Coronary artery (tissue), 2 donors: ENCODE measurements around the gene CHMP6.

Source experiments
- DNase-seq: peaks from one replicate; pipeline ENCODE4 v3.0.0-alpha.2; 2017; ENCODE audit warnings: low spot score
- H3K27ac ChIP-seq, 2 donors: fragments of 200-600 bp; sonication (generic); one replicate each; pipeline ENCODE4 v1.5.1; 2016 to 2019
- H3K4me3 ChIP-seq: fragments of 200-600 bp; sonication (generic); 2 replicates; pipeline ENCODE4 v1.5.1; 2016; ENCODE audit warnings: mild to moderate bottlenecking, moderate library complexity
- CTCF ChIP-seq: fragments of 200-600 bp; sonication (generic); IDR thresholded peaks from one replicate; pipeline ENCODE4 v1.5.1; 2019; ENCODE audit warnings: antibody characterized with exemption

Gene CHMP6

GRCh38 chr17:80968602-80969029 lies 23.0 kb upstream of the CHMP6 start:
- H3K4me3 ChIP-seq, result peak overlapping the region; percentile 40
- TF ChIP-seq CTCF, result no peak
- peak overlapping the region in 1 of 2 donors; percentile 83 for H3K27ac ChIP-seq
- DNase-seq, result peak; percentile 84

GRCh38 chr17:80969030-80969673 lies 22.5 kb upstream of the CHMP6 start:
- no peak for DNase-seq
- peak overlapping the region; percentile 40 for H3K4me3 ChIP-seq
- peak overlapping the region in 1 of 2 donors; percentile 83 for H3K27ac ChIP-seq
- TF ChIP-seq CTCF, result no peak

GRCh38 chr17:80969674-80970043 lies 22.0 kb upstream of the CHMP6 start:
- no peak overlapping the region for H3K27ac ChIP-seq
- H3K4me3 ChIP-seq, result no peak overlapping the region
- TF ChIP-seq CTCF, result no peak
- no peak for DNase-seq

- Histone ChIP-seq H3K27ac (no peak overlapping the region), H3K4me3 (no peak overlapping the region)
- TF ChIP-seq CTCF, result peak; percentile 25
- no peak for DNase-seq
Observed at GRCh38 chr17:80970044-80970761, 21.4 kb upstream of the CHMP6 start.

GRCh38 chr17:80970762-80971703 lies 20.6 kb upstream of the CHMP6 start:
- H3K4me3 ChIP-seq, result no peak overlapping the region
- DNase-seq, result no peak
- TF ChIP-seq CTCF, result no peak
- H3K27ac ChIP-seq, result no peak overlapping the region

GRCh38 chr17:80971704-80972304 lies 19.8 kb upstream of the CHMP6 start:
- H3K27ac ChIP-seq, result no peak overlapping the region
- no peak for TF ChIP-seq CTCF
- DNase-seq, result no peak
- no peak overlapping the region for H3K4me3 ChIP-seq
